ENCODE results near the gene DNM3.

Gene DNM3

DNA sequence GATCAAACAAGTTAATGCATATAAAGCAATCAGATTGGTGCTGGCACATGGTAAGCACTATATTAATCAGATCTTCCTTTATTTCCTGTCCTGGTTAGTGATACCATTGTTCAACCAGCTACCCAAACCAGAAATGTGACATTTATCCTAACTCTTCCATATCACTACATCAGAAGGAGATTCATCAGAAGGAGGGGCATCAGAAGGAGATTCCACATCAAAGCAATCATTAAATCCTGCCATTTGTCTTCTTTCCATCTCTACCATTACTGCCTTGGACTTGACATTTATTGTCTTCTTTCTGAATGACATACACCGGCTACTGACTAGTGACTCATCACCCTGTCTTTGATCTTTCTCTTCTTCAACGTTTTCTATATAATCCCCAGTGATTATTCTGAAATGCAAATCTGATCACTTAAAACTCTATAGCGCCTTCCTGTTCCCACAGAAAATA is 75.0 kb downstream of the DNM3 start:
- in situ Hi-C loops (cut with MboI; ENCODE audit: low sequenced_read_pairs) = no loop called here

GRCh38 chr1:171917331-171917730 is 76.0 kb downstream of the DNM3 start:
- in situ Hi-C loops (cut with MboI; ENCODE audit: low sequenced_read_pairs) = no loop called here

GRCh38 chr1:171919891-171920887 is 78.9 kb downstream of the DNM3 start:
- in situ Hi-C loops (cut with MboI; ENCODE audit: low sequenced_read_pairs) = no loop called here

- in situ Hi-C loops (cut with MboI; ENCODE audit: low sequenced_read_pairs) = no loop called here
These were observed 81.7 kb downstream of the DNM3 start for GRCh38 chr1:171922999-171923398.

DNA sequence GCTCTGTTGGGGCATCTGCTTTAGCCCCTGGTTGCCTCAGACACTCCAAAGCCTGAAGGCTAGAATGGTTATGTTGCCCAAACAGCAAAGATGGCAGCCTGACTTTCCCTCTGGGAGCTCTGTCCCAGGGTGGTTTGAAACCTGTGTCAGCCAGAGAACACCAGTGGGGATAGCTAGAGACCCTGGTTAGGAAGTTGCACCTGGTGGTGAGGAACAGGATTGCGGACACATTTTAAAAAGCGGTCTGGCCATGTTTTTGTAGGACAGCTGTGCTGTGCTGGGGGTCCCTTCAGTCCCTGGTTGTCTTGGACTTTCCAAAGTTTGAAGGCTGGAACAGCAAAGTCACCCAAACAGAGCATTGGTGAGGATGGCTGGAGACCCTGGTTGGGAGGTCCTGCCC is 87.8 kb downstream of the DNM3 start:
- in situ Hi-C loops (cut with MboI; ENCODE audit: low sequenced_read_pairs) = no loop called here

- in situ Hi-C loops (cut with MboI; ENCODE audit: low sequenced_read_pairs) = no loop called here
These were observed 90.5 kb downstream of the DNM3 start for GRCh38 chr1:171931752-171932151.

DNA sequence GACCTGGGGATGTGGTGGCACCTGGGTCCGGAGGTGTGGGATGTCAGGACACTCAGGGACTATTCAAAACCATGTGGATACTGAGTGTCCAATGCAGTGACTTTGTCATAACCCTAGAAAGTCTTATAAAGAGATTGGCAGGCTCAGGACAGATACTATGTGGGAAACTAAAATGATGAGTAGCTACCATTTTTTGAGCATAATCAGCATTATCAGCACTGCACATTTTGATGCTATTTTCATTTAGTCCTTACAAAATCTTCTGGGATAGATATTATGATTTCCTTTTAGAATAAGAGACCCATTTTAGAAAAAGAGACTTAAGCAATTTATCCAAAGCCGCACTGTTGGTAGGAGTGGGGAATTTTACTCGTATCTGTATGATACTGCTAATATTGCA is 93.4 kb downstream of the DNM3 start:
- in situ Hi-C loops (cut with MboI; ENCODE audit: low sequenced_read_pairs) = no loop called here

- in situ Hi-C loops (cut with MboI; ENCODE audit: low sequenced_read_pairs) = no loop called here
These were observed 93.8 kb downstream of the DNM3 start for GRCh38 chr1:171935086-171935485.

DNA sequence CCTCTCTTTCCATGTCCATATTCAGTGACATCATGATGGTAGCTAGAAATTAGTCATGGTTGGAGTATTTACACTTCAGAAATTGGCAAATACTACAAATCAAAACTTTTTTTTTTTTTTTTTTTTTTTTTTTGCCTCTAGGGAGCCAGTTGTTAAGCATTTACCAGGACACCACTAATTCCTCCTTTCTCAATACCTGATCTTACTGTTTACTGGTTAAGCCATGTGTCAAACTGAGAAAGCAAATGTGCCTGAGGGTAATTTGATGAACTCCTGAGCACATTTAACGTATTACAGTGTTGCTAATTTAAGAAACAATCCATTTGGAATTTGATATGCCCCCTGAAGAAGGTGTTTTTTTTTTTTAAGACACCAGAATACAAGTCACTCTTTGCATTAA is 94.4 kb downstream of the DNM3 start:
- in situ Hi-C loops (cut with MboI; ENCODE audit: low sequenced_read_pairs) = no loop called here

DNA sequence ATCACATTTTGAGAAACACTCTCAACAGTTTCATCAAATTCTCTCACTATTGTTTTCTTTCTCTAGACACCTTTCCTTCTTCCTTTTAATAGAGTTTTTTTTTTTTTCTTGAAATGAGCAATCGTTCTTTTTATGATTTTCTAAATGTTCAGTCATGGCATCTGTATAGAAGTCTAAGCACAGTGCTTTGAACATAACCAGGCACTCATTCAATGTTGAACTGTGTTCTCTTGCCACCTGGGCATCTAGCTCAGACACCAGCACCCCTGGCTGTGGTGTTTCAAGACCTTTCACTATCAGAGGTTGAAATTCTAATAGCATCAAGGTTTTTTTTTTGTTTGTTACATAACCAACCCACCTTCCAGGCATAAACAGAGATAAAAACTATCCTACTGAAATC is 96.6 kb downstream of the DNM3 start:
- in situ Hi-C loops (cut with MboI; ENCODE audit: low sequenced_read_pairs) = no loop called here

DNA sequence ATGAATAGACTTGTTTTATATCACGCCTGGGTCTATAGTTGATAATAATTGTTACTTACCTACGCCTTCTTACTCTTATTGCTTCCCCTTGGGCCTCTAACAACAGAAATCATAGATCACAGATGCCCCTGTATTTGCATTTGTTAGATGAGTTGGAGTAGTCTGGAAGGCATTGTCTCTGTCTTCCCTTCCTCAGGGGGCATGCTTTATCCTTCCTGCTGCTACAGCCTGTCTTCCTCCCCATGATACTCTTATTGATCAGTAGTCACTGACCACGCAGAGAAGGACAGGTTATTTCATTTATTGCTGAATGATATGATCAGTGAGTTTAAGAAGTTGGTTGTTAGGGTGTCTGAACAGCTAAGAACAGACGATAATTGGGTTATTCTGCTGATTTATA is 98.4 kb downstream of the DNM3 start:
- in situ Hi-C loops (cut with MboI; ENCODE audit: low sequenced_read_pairs) = no loop called here

DNA sequence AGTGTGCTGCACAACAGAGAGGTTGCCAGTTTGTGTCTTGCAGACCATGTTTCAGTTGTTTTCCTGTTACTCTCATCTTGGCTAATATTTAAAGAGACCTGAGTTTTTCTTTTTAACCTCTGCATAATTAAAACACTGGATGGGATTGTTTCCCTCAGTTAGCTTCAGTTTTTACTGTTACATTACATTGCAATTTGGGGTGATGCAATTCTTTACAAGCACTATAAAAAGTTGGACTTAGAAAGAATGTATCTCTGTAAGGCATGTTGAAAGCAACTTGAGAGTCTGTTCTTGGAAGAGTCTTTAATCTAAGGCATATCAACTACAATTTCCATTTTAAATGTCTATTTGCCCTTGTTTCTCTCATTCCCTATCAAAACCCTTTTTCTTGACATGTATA is 99.1 kb downstream of the DNM3 start:
- in situ Hi-C loops (cut with MboI; ENCODE audit: low sequenced_read_pairs) = no loop called here

- in situ Hi-C loops (cut with MboI; ENCODE audit: low sequenced_read_pairs) = no loop called here
These were observed 100.6 kb downstream of the DNM3 start for GRCh38 chr1:171941920-171942319.

- in situ Hi-C loops (cut with MboI; ENCODE audit: low sequenced_read_pairs) = no loop called here
These were observed 102.8 kb downstream of the DNM3 start for GRCh38 chr1:171943973-171944561.

DNA sequence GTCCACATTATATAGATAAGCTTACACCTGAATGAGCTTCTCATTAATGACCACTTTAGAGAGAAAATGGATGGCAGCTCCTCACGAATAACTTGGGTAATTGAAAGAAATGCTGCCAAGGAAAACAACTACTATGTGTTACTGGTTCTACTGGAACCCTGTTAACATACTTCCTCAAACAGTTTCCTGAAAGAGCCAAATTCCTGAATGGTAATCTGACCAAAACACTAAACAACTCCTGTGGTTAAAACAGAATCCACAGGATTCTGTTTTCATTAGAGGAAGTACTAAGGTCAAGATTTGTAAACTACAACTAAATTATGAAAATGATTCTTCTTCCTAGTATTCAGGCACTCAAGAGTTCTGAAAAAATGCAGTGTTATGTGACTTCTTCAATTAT is 107.2 kb downstream of the DNM3 start:
- in situ Hi-C loops (cut with MboI; ENCODE audit: low sequenced_read_pairs) = no loop called here

- in situ Hi-C loops (cut with MboI; ENCODE audit: low sequenced_read_pairs) = no loop called here
These were observed 108.0 kb downstream of the DNM3 start for GRCh38 chr1:171949316-171949715.

DNA sequence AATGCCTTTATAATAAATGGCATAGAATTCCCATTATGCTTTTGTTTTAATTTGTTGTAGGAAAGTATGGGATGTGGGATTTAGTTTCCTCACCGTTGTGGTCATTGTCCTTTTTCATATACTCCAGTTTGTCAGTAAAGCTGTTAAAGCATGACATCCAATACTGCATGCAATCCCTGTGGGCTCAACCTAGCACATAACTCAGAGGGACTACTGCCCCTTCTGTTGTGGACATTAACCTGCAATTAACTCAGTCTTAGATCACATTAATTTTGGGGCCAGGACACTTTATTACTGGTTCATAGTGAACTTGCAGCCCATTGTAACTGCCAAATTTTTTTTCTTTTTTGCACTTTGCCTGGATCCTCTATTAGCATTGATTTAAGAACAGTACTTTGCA is 112.5 kb downstream of the DNM3 start:
- in situ Hi-C loops (cut with MboI; ENCODE audit: low sequenced_read_pairs) = no loop called here

GRCh38 chr1:171954361-171954760 is 113.1 kb downstream of the DNM3 start:
- in situ Hi-C loops (cut with MboI; ENCODE audit: low sequenced_read_pairs) = no loop called here

DNA sequence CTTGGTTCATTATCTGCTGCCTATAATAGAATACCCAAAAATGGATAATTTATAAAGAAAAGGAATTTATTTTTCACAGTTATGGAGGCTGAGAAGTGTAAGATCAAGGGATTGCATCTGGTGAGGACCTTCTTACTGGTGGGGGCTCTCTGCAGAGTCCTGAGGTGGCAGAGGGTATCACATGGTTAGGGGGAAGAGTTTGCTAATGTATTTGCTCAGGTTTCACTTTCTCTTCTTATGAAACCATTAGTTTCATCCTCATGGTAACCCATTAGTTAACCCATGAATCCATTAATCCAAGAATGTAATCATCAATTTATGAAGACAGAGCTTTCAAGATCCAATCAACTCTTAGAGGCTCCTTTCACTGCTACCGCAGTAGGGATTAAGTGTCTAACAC is 120.6 kb downstream of the DNM3 start:
- in situ Hi-C loops (cut with MboI; ENCODE audit: low sequenced_read_pairs) = no loop called here

- in situ Hi-C loops (cut with MboI; ENCODE audit: low sequenced_read_pairs) = no loop called here
These were observed 122.5 kb downstream of the DNM3 start for GRCh38 chr1:171963762-171964161.

DNA sequence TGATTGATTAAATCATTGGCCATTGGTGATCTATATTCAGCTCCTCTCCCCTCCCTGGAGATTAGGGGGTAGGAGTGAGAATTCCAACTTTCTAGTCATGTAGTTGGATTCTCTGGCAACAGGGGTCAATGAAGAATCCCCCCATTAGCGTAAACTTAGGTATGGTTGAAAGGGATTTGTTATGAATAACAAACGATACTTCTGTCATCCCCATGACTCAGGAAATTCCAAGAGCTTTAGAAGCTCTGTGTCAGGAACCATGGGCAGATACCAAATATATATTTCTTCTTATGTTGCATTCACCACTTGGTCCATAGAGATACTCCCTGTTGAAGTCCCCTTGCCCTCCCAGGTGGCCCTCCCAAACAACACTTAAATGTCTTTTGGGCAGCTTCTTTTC is 124.5 kb downstream of the DNM3 start:
- in situ Hi-C loops (cut with MboI; ENCODE audit: low sequenced_read_pairs) = no loop called here

Measured in HL-60/S4 treated with phorbol 12-myristate 13-acetate at 8.2 ng/mL for 4 days and 3 days (cell line).